HG02981 (cell line): ENCODE measurements around the gene C20orf144.

Experiments used
- ATAC-seq: cut with Tn5 transposase; IDR thresholded peaks from one replicate; pipeline ENCODE4 v1.9.1; 2021; ENCODE audit warnings: mild to moderate bottlenecking, moderate library complexity; ENCODE audit not compliant: unreplicated experiment

Gene C20orf144

GRCh38 chr20:33664085-33664761 lies 2.1 kb downstream of the C20orf144 start:
- ATAC-seq: no peak

GRCh38 chr20:33664762-33665144 lies 2.6 kb downstream of the C20orf144 start:
- no peak for ATAC-seq

GRCh38 chr20:33666293-33667244 lies 4.4 kb downstream of the C20orf144 start, which contains the start of gene ACTL10:
ACTL10 (plus strand) TSS chr20:33666943; CDS start chr20:33667498, 555 bp downstream.
- peak; percentile 56 for ATAC-seq

- ATAC-seq: no peak
Measured at GRCh38 chr20:33667245-33667675, 5.1 kb downstream of the C20orf144 start.

- no peak for ATAC-seq
Measured at GRCh38 chr20:33667676-33668465, 5.7 kb downstream of the C20orf144 start.

GRCh38 chr20:33668466-33669155 lies 6.5 kb downstream of the C20orf144 start:
- no peak for ATAC-seq

GRCh38 chr20:33669224-33669623 lies 7.1 kb downstream of the C20orf144 start:
- ATAC-seq: no peak

- ATAC-seq: no peak
Measured at GRCh38 chr20:33669873-33670640, 7.9 kb downstream of the C20orf144 start.

- no peak for ATAC-seq
Measured at GRCh38 chr20:33670715-33671499, 8.8 kb downstream of the C20orf144 start.

GRCh38 chr20:33671573-33672288 lies 9.6 kb downstream of the C20orf144 start:
- ATAC-seq: no peak

- ATAC-seq: no peak
Measured at GRCh38 chr20:33672426-33673113, 10.4 kb downstream of the C20orf144 start.

GRCh38 chr20:33673114-33673409 lies 10.9 kb downstream of the C20orf144 start:
- ATAC-seq: no peak

GRCh38 chr20:33673410-33674293 lies 11.5 kb downstream of the C20orf144 start:
- no peak for ATAC-seq

GRCh38 chr20:33674294-33675135 lies 12.4 kb downstream of the C20orf144 start, which contains the start of gene NECAB3:
NECAB3 (minus strand) TSS chr20:33674428; CDS start chr20:33674352, 76 bp downstream.
- no peak for ATAC-seq

GRCh38 chr20:33675136-33675959 lies 13.2 kb downstream of the C20orf144 start:
- no peak for ATAC-seq
